ENCODE measurements around the gene NVL.

The NVL gene

DNA sequence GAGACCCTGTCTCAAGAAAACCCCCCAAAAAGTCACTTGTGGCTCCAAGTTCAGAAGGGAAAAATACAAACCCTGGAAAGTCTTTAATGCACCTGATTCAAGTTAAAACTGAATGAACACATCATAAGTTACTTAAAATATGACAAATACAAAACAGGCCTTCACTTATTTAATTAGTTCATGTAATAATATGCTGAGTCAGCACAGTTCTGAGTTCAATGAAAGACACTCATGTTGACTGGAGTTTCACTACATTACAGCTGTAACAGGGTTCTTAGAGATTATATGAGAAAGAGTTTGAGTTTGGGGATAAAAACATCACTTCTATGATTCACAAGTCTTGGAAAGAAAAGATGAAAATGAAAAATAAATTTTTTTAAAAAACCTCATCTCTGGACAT is 96.0 kb downstream of the NVL start:
- Histone ChIP-seq H3K36me3 (ENCODE audit: insufficient read depth, low read length) (peaks cover 44% of the 10 kb centered on the region), H2AFZ (ENCODE audit: low read depth, low read length) (no peak overlapping the region), H3K27me3 (ENCODE audit: insufficient read depth, low read length, poor library complexity) (no peaks in the 10 kb centered on the region), H3K9ac (ENCODE audit: low read depth, low read length) (no peak overlapping the region), H3K4me1 (ENCODE audit: insufficient read depth, low read length) (no peaks in the 10 kb centered on the region), H3K4me3 (ENCODE audit: low read depth in 1 of 2, low read length in 2 of 2) (no peak overlapping the region), H3K9me3 (ENCODE audit: insufficient read depth, low read length, severe bottlenecking) (no peaks in the 10 kb centered on the region), H4K20me1 (ENCODE audit: insufficient read depth, low read length) (no peaks in the 10 kb centered on the region), H3K79me2 (ENCODE audit: insufficient read depth, low read length) (no peaks in the 10 kb centered on the region), H3K4me2 (ENCODE audit: insufficient read depth, low read length) (no peak overlapping the region), H3K27ac (ENCODE audit: low read length) (no peak overlapping the region)
- TF ChIP-seq, protein P1, sequence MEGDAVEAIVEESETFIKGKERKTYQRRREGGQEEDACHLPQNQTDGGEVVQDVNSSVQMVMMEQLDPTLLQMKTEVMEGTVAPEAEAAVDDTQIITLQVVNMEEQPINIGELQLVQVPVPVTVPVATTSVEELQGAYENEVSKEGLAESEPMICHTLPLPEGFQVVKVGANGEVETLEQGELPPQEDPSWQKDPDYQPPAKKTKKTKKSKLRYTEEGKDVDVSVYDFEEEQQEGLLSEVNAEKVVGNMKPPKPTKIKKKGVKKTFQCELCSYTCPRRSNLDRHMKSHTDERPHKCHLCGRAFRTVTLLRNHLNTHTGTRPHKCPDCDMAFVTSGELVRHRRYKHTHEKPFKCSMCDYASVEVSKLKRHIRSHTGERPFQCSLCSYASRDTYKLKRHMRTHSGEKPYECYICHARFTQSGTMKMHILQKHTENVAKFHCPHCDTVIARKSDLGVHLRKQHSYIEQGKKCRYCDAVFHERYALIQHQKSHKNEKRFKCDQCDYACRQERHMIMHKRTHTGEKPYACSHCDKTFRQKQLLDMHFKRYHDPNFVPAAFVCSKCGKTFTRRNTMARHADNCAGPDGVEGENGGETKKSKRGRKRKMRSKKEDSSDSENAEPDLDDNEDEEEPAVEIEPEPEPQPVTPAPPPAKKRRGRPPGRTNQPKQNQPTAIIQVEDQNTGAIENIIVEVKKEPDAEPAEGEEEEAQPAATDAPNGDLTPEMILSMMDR (IDR thresholded peaks at IDR 0.05; ENCODE audit: borderline replicate concordance, extremely low read depth, low read length, poor library complexity, severe bottlenecking), result no peak
- TF ChIP-seq EZH2 (IDR thresholded peaks at IDR 0.05; ENCODE audit: borderline replicate concordance, low read depth, low read length, severe bottlenecking), result no peak
- ATAC-seq (ENCODE audit: insufficient read depth, low read depth) (no peak), DNase-seq (no peak)

DNA sequence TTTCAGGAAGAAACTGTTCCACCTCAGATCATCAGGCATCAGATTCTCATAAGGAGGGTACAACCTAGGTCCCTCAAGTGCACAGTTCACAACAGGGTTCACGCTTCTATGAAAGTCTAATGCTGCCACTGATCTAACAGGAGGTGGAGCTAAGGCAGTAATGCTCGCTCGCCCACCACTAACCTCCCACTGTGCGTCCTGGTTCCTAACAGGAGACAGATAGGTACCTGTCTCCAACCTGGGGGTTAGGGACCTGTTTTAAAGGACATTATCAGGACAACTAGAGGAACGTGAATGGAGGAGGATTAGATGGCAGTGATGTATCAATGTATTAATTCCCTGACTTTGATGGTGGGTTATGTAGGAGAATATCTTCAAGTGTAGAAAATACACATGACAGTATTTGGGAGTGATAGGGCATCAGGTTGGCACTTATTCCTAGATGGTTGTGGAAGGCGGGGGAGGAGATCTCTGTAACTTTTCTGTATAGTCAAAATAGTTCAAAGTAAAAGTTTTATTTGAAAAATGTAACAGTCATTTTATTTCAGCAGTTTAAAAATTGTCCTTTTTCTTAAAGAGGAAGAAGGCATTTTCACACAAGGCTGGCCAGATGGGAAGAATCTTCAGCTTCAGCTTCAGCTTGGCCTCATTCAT is 103.0 kb downstream of the NVL start:
- H4K20me1 ChIP-seq (ENCODE audit: insufficient read depth, low read length), result no peaks in the 10 kb centered on the region
- no peak for DNase-seq
- H3K9me3 ChIP-seq (ENCODE audit: insufficient read depth, low read length, severe bottlenecking), result no peaks in the 10 kb centered on the region
- H3K9ac ChIP-seq (ENCODE audit: low read depth, low read length), result no peak overlapping the region
- H3K27ac ChIP-seq (ENCODE audit: low read length), result no peak overlapping the region
- peaks cover 29% of the 10 kb centered on the region for H3K36me3 ChIP-seq (ENCODE audit: insufficient read depth, low read length)
- no peaks in the 10 kb centered on the region for H3K4me1 ChIP-seq (ENCODE audit: insufficient read depth, low read length)
- no peaks in the 10 kb centered on the region for H3K27me3 ChIP-seq (ENCODE audit: insufficient read depth, low read length, poor library complexity)
- TF ChIP-seq, protein P1 (IDR thresholded peaks at IDR 0.05; ENCODE audit: borderline replicate concordance, extremely low read depth, low read length, poor library complexity, severe bottlenecking), result no peak
- no peak for TF ChIP-seq EZH2 (IDR thresholded peaks at IDR 0.05; ENCODE audit: borderline replicate concordance, low read depth, low read length, severe bottlenecking)
- no peak overlapping the region for H3K4me2 ChIP-seq (ENCODE audit: insufficient read depth, low read length)
- no peak for ATAC-seq (ENCODE audit: insufficient read depth, low read depth)
- H2AFZ ChIP-seq (ENCODE audit: low read depth, low read length), result no peak overlapping the region
- no peaks in the 10 kb centered on the region for H3K79me2 ChIP-seq (ENCODE audit: insufficient read depth, low read length)
- H3K4me3 ChIP-seq (ENCODE audit: low read depth in 1 of 2, low read length in 2 of 2), result no peak overlapping the region

DNA sequence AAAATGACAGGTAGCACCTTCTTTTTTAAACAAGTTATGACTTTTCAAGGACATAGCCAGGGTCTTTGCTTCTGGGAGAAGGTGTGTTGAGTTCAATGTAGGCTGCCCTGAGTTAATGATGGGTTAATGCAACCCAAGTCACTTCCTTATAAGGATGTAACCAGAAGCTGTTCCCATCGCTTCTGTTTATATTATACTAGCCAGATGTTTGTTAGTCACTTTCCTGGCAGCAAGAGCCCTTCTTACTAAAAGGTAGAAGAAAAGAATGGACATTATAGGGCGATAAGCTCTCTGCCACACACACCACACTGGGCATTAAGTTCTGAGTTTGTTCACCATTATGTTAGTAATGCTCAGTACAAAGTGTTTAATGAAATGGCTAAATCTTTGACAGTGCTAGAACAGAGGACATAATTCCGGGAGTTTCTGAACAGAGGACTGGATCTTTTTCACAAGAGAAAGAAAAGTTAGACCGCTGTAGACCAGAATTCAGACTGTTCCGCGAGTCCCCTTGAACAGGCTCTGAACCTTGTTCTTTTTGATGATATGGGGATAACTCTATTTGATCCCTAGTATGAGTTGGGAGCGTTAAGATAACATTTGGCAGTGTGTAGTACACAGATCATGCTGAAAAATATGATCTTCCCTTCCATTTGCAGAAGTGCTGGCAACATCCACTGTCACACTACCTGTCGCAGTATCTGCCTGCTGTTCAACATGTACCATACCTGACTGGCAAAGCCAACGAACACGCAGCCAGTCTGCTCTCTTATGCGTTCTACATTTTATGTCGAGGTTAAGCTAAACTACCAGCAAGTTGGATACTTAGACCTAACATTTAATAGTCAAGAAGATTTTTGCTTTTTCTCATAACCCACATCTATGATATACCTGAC is 105.9 kb downstream of the NVL start:
- Histone ChIP-seq H3K9ac (ENCODE audit: low read depth, low read length) (no peak overlapping the region), H3K4me1 (ENCODE audit: insufficient read depth, low read length) (no peaks in the 10 kb centered on the region), H3K36me3 (ENCODE audit: insufficient read depth, low read length) (peaks cover 17% of the 10 kb centered on the region), H3K9me3 (ENCODE audit: insufficient read depth, low read length, severe bottlenecking) (no peaks in the 10 kb centered on the region), H2AFZ (ENCODE audit: low read depth, low read length) (no peak overlapping the region), H3K79me2 (ENCODE audit: insufficient read depth, low read length) (no peaks in the 10 kb centered on the region), H3K4me2 (ENCODE audit: insufficient read depth, low read length) (no peak overlapping the region), H3K4me3 (ENCODE audit: low read depth in 1 of 2, low read length in 2 of 2) (no peak overlapping the region), H3K27me3 (ENCODE audit: insufficient read depth, low read length, poor library complexity) (no peaks in the 10 kb centered on the region), H4K20me1 (ENCODE audit: insufficient read depth, low read length) (no peaks in the 10 kb centered on the region), H3K27ac (ENCODE audit: low read length) (no peak overlapping the region)
- no peak for DNase-seq
- no peak for ATAC-seq (ENCODE audit: insufficient read depth, low read depth)
- TF ChIP-seq, protein P1 (IDR thresholded peaks at IDR 0.05; ENCODE audit: borderline replicate concordance, extremely low read depth, low read length, poor library complexity, severe bottlenecking), result no peak
- TF ChIP-seq EZH2 (IDR thresholded peaks at IDR 0.05; ENCODE audit: borderline replicate concordance, low read depth, low read length, severe bottlenecking), result no peak

All from DND-41 (cell line).